ENCODE data around the gene LAMA3. TPM values are rescaled to one million over a fixed set of nuclear protein-coding genes. Genes with fewer than 3 reads are reported as not detected.

Gene LAMA3
- total RNA-seq, 1 experiment from 2014 or later: 8.1 TPM

GRCh38 chr18:23888881-23889280, 199.6 kb downstream of the LAMA3 start:
- intact Hi-C loops (cut with micrococcal nuclease; ENCODE audit: unreplicated experiment): no loop called here
- H3K4me1 ChIP-seq (ENCODE audit: control insufficient read depth, insufficient read depth, low read length): no peaks in the 10 kb centered on the region
- CTCF ChIA-PET: no interaction called here

DNA sequence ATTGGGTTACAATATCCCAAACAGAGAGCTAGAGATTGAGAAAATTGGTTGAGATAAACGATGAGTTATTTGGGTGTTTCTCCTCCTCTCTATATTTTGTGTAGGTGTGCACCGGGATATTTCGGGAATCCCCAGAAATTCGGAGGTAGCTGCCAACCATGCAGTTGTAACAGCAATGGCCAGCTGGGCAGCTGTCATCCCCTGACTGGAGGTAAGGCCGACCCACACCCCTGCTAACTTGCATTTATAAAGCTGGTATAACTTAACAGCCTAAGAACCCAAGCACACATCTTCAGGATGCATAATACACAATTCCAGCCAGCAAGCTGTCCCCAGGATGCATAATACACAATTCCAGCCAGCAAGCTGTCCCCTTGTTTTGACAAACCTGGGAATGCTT, 200.7 kb downstream of the LAMA3 start:
- no peaks in the 10 kb centered on the region for H3K9me3 ChIP-seq (ENCODE audit: control insufficient read depth, insufficient read depth, low read depth, low read length)
- no peak overlapping the region for H3K4me3 ChIP-seq (ENCODE audit: low read depth in 2 of 2, low read length in 2 of 2)
- H3K4me1 ChIP-seq (ENCODE audit: control insufficient read depth, insufficient read depth, low read length): no peaks in the 10 kb centered on the region
- DNase-seq (ENCODE audit: low read depth, low spot score): no peak
- no peak overlapping the region for H3K27ac ChIP-seq (ENCODE audit: low read length)
- CTCF ChIA-PET: no interaction called here
- H3K27me3 ChIP-seq (ENCODE audit: control insufficient read depth, insufficient read depth, low read length): no peaks in the 10 kb centered on the region; the same call in 1 of the 2 replicates
- POLR2A ChIA-PET: interaction anchor here (0.6 kb wide), 1 partner anchor 11 kb away, joined by 6 read pairs; no protein-coding TSS in a partner anchor
- in situ Hi-C loops (cut with HindIII; ENCODE audit: low pct_unique_long_range_greater_than_20kb, low sequenced_read_pairs) (no loop called here), intact Hi-C loops (cut with micrococcal nuclease; ENCODE audit: unreplicated experiment) (no loop called here)
- TF ChIP-seq REST (IDR thresholded peaks at IDR 0.05; ENCODE audit: insufficient read depth in 1 of 2, low read depth in 2 of 2, low read length in 1 of 2): no peak
- H3K36me3 ChIP-seq (ENCODE audit: control insufficient read depth, insufficient read depth, low read length): no peaks in the 10 kb centered on the region
- no peak for ATAC-seq
- no TSS peak for BruUV-seq (replicated peaks)

More at GRCh38 chr18:23888881-23889280, 199.6 kb downstream of the LAMA3 start:
- TF ChIP-seq REST (IDR thresholded peaks at IDR 0.05; ENCODE audit: insufficient read depth in 1 of 2, low read depth in 2 of 2, low read length in 1 of 2) (no peak), TCF7L2 (IDR thresholded peaks at IDR 0.05; ENCODE audit: low read depth, low read length) (no peak), CTCF (IDR thresholded peaks at IDR 0.05) (no peak), SIN3A (IDR thresholded peaks at IDR 0.05; ENCODE audit: borderline replicate concordance, insufficient read depth, low read depth, low read length) (no peak), POLR2AphosphoS5 (IDR thresholded peaks at IDR 0.05; ENCODE audit: low read depth, low read length) (no peak)
- no peaks in the 10 kb centered on the region; the same call in 1 of the 2 replicates for H3K27me3 ChIP-seq (ENCODE audit: control insufficient read depth, insufficient read depth, low read length)
- in situ Hi-C loops (cut with HindIII; ENCODE audit: low pct_unique_long_range_greater_than_20kb, low sequenced_read_pairs): no loop called here
- H3K9me3 ChIP-seq (ENCODE audit: control insufficient read depth, insufficient read depth, low read depth, low read length): no peaks in the 10 kb centered on the region
- H3K36me3 ChIP-seq (ENCODE audit: control insufficient read depth, insufficient read depth, low read length): no peaks in the 10 kb centered on the region
- H3K27ac ChIP-seq (ENCODE audit: low read length): no peak overlapping the region
- no peak for ATAC-seq
- POLR2A ChIA-PET: no interaction called here
- DNase-seq (ENCODE audit: low read depth, low spot score): no peak
- no peak overlapping the region for H3K4me3 ChIP-seq (ENCODE audit: low read depth in 2 of 2, low read length in 2 of 2)
- no TSS peak for BruUV-seq (replicated peaks)

All from Panc1 (cell line).